Adrenal gland (tissue), 12 donors: ENCODE results near the gene FBLIM1. TPM values are rescaled to one million over a fixed set of nuclear protein-coding genes. Genes with fewer than 3 reads are reported as not detected.

Experiments
- DNase-seq, 7 donors: peaks; one replicate each; pipeline ENCODE4 v3.0.0-alpha.2; 2019 to 2020
- H3K27ac ChIP-seq, 5 donors: fragments of 200-600 bp; sonication (generic) in 4 of 5; 1 replicate in 3 of 5; 2 replicates in 2 of 5; pipeline versions ENCODE4 v1.5.1 to v1.8.0; 2016 to 2020; ENCODE audit warnings: mild to moderate bottlenecking in 1 of 5
- H3K27me3 ChIP-seq: fragments of 200-600 bp; 2 replicates; pipeline ENCODE4 v1.8.0; 2021
- H3K36me3 ChIP-seq, 2 donors: fragments of 200-600 bp; replicated peaks in 1 of 2; 1 replicate in 1 of 2; 2 replicates in 1 of 2; pipeline versions ENCODE4 v1.5.1 to v1.8.0; 2018 to 2022
- H3K4me1 ChIP-seq, 2 donors: fragments of 200-600 bp; replicated peaks in 1 of 2; 1 replicate in 1 of 2; 2 replicates in 1 of 2; pipeline versions ENCODE4 v1.5.1 to v1.8.0; 2018 to 2021
- H3K4me3 ChIP-seq, 4 donors: fragments of 200-600 bp; sonication (generic) in 3 of 4; one replicate each; pipeline ENCODE4 v1.5.1; 2016 to 2018
- H3K9me3 ChIP-seq, 3 donors: fragments of 200-600 bp; sonication (generic) in 1 of 3; replicated peaks in 1 of 3; 1 replicate in 2 of 3; 2 replicates in 1 of 3; pipeline versions ENCODE4 v1.5.1 to v1.8.0; 2016 to 2021
- CTCF ChIP-seq, 6 experiments: fragments of 450-650 bp in 4 of 6; fragments of 200-600 bp in 2 of 6; sonication (generic) in 1 of 6; IDR thresholded peaks; 1 replicate in 5 of 6; 2 replicates in 1 of 6; pipeline versions ENCODE4 v1.5.1 to v1.8.0; 2016 to 2021; ENCODE audit warnings: antibody characterized with exemption in 6 of 6, mild to moderate bottlenecking in 2 of 6, moderate library complexity in 1 of 6
- POLR2A ChIP-seq, 2 donors: fragments of 450-650 bp; IDR thresholded peaks; one replicate each; pipeline ENCODE4 v1.6.1; 2017; ENCODE audit warnings: antibody characterized with exemption in 2 of 2, mild to moderate bottlenecking in 2 of 2, moderate library complexity in 1 of 2
- WGBS, 4 donors: extraction: QIAGEN DNeasy Blood & Tissue Kit in 2 of 4; methylation state at CpG; one replicate each; pipeline versions ENCODE4 v1.1.5 to v1.1.7; 2013 to 2017; 5-methylcytosine and 5-hydroxymethylcytosine counted together
- intact Hi-C, 2 donors: fragments of 100-400 bp; cut with DNase I; formaldehyde crosslinking; loops; one replicate each; pipeline versions ENCODE4 v1.14.1 to v1.15.0; 2022 to 2023
- polyA plus RNA-seq, 3 donors: library from polyadenylated mRNA; stranded (reverse); fragments of 200-250 nt in 2 of 3; fragments of 350-450 nt in 1 of 3; fragmentation: Illumina TruSeq in 1 of 3; extraction: RNeasy Lipid Tissue Mini Kit (QIAGEN cat#74804) in 1 of 3; gene quantifications; one replicate each; pipeline ENCODE4 v1.2.3, GENCODE V29; 2013 to 2014
- total RNA-seq, 9 donors: library from RNA; depleted of rRNA in 4 of 9; stranded (reverse); fragments of >200 nt in 4 of 9; fragments of 120-200 nt in 1 of 9; fragmentation: NEBNext Ultra II Directional in 1 of 9; extraction: Animal tissue kit (Norgen Biotek cat#: 25700) in 1 of 9; gene quantifications; one replicate each; pipeline versions ENCODE4 v1.1.0 to v1.2.4, GENCODE V29; 2013 to 2023
- donor health status: healthy with polysubstance abuse.
- donor health status: Bipolar disorder and iron deficiency.
- donor health status: DM: yes; HTN: yes; CAD: no.
- donor health status: DM: no; HTN: no; CAD: no.
- donor health status: DM: no; HTN: no; CAD: no.
- donor health status: DM: yes; HTN: yes; CAD: no.

The FBLIM1 gene
- total and polyA plus RNA-seq, 12 donors = 4.0 to 103 (median 44.4) TPM

GRCh38 chr1:15771836-15772515, 13.4 kb downstream of the FBLIM1 start:
- TF ChIP-seq CTCF (IDR thresholded peaks at IDR 0.05) (no peak), POLR2A (IDR thresholded peaks at IDR 0.05) (no peak)
- Histone ChIP-seq H3K4me1 (no peaks in the 10 kb centered on the region), H3K9me3 (no peaks in the 10 kb centered on the region), H3K4me3 (no peak overlapping the region), H3K36me3 (peaks cover 0 to 45% of the 10 kb centered on the region in 2 donors), H3K27ac (no peak overlapping the region), H3K27me3 (no peaks in the 10 kb centered on the region)
- no peak for DNase-seq
- intact Hi-C loops = no loop called here
- WGBS, 4 donors = 60 to 77% (median 69%) methylated on average over 6 of the region's 6 CpGs

- no peak overlapping the region for H3K27ac ChIP-seq
- H3K4me1 ChIP-seq = no peaks in the 10 kb centered on the region
- H3K4me3 ChIP-seq = no peak overlapping the region
- WGBS, 4 donors = 69 to 78% (median 71%) methylated on average over 2 of the region's 2 CpGs
- intact Hi-C loops = no loop called here
- no peaks in the 10 kb centered on the region for H3K9me3 ChIP-seq
- DNase-seq = no peak
- no peak for TF ChIP-seq POLR2A (IDR thresholded peaks at IDR 0.05)
- TF ChIP-seq CTCF (IDR thresholded peaks at IDR 0.05) = no peak
- no peaks in the 10 kb centered on the region for H3K27me3 ChIP-seq
- H3K36me3 ChIP-seq = peaks cover 0 to 42% of the 10 kb centered on the region in 2 donors
These were observed 17.1 kb downstream of the FBLIM1 start for GRCh38 chr1:15775706-15776105.

GRCh38 chr1:15777909-15778707, 19.5 kb downstream of the FBLIM1 start:
- Histone ChIP-seq H3K36me3 (peaks cover 0 to 27% of the 10 kb centered on the region in 2 donors), H3K27me3 (no peaks in the 10 kb centered on the region), H3K9me3 (no peaks in the 10 kb centered on the region), H3K4me3 (no peak overlapping the region), H3K4me1 (no peaks in the 10 kb centered on the region), H3K27ac (no peak overlapping the region)
- intact Hi-C loops = no loop called here
- no peak for TF ChIP-seq POLR2A (IDR thresholded peaks at IDR 0.05)
- TF ChIP-seq CTCF (IDR thresholded peaks at IDR 0.05) = no peak
- WGBS, 4 donors = 81 to 90% (median 85%) methylated on average over 7 of the region's 7 CpGs
- no peak for DNase-seq

GRCh38 chr1:15785683-15786082, 27.1 kb downstream of the FBLIM1 start:
- no peaks in the 10 kb centered on the region for H3K4me1 ChIP-seq
- 84 to 100% (median 93%) methylated on average over 4 to 8 of the region's 8 CpGs for WGBS, 4 donors
- H3K36me3 ChIP-seq = peaks cover 0 to 10% of the 10 kb centered on the region in 2 donors
- no peaks in the 10 kb centered on the region for H3K9me3 ChIP-seq
- TF ChIP-seq CTCF (IDR thresholded peaks at IDR 0.05) (no peak), POLR2A (IDR thresholded peaks at IDR 0.05) (no peak)
- no peak overlapping the region for H3K27ac ChIP-seq
- H3K4me3 ChIP-seq = no peak overlapping the region
- H3K27me3 ChIP-seq = no peaks in the 10 kb centered on the region
- intact Hi-C loops = no loop called here
- DNase-seq = no peak
